Kidney tubule cell (primary cell): Measurements from ENCODE around the gene CAMP.

Experiments used
- DNase-seq: peaks from one replicate; pipeline ENCODE4 v3.0.0-alpha.2; 2018; ENCODE audit warnings: low spot score

Gene CAMP

DNA sequence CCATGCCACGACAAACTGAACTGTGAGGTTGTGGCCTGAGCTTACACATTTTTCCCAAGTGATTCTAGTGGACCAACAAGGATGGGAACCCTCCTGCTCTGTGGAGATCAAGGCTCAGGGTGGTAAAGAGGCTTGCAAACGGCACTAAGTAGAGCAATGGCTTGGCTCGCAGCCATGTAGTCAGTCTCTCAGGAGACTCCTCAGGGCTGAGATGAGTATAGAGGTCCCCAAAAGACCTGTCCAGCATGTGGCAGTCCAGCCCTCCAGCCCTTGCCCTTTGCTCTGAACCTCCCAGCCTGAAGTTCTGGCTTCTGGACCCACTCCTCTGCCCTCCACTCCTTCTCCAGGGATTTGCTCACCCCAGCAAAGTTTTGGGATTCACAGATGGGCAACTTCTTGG is 8.3 kb upstream of the CAMP start:
- DNase-seq: no peak

DNA sequence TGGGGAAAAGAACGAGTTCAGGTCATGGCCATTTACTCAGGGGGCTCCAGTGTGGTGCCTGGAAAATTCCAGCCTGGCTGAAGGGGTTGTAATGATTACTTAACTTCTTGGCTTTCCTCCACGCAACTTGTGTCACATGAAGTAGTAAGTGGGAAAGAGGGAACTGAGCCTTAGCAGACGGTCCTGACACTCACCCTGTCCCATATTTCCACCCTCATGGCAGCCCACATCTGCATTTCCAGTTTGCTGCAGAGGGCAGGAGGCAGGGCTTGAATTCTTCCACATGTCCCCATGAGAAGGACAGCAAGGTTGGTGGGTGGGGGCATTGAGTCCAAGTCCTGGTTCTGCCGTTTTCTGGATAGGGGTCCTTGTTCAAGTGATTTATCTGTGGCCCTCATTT is 7.8 kb upstream of the CAMP start:
- DNase-seq: peak; percentile 22

DNA sequence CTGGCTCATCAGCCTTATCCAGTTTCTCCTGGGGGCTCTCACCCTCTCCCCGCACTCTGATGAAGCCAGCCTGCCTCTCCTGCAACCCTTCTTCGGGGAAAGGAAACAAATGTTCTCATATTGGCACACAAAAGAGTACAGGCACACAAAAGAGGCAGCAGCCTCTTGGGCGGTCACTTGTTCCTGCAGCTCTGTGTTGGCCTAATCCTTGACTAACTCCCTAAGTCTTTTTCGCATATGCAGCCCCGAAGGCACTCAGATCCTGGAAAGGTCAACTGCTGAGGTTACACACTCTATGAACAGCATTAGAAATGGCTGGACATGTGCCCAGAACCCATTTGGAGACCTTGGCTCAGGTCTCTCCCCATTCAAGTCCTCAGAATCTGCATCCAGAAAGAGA is 7.4 kb upstream of the CAMP start:
- DNase-seq: no peak

DNA sequence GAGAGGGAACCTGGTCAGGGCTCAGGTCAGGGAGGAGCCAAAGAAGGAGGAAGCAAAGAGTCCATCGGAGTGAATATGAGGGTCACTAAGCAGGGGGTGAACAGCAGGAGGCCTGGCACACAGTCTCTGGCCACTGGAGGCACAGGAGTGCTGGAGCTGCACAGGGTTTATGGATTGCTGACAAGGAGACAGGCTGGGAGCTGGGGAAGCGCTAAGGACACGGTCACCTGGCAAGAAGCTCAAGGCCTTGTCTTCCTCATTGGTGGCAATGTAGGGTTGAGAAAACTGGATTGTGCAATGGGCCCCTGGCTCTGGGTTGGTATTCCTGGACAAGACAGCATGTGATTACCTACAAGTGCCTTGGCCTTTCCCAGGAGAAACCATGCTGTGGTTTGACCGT is 5.8 kb upstream of the CAMP start:
- no peak for DNase-seq

DNA sequence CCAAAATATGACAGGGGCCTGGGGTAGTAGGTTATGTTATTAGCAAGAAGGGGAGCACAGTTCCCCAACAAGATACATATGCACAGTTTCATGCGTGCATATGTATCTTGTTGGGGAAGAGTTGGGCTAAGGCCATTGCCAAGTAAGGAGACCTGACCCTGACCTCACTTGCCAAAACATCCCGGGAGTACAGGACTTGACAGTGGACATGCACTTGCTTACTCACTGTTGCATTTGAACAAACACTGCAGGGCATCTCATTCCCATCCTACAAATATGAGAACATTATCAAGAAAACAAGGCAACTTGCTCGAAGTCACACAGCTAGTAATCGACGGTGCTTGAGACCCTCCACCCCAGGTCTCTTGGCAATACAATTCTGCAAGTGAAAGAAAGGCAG is 4.8 kb upstream of the CAMP start:
- DNase-seq: no peak

DNA sequence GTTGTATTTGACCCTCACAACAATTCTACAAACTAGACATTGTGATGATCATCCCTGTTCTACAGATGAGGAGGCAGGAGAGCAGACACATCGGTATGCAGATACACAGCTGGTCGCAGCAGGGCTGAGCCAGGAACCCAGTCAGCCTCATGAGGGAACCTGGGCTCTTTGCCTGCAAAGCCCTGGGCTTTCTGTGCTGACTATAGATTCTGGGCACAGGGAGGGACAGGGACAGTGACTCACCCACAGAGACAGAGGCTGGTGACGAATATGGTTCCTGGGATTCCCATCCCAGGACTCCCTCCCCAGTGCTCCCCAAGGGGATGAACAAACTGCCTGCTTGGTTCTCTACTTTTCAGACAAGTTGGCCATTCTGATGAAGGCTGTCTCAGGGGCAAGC is 3.8 kb upstream of the CAMP start:
- no peak for DNase-seq

DNA sequence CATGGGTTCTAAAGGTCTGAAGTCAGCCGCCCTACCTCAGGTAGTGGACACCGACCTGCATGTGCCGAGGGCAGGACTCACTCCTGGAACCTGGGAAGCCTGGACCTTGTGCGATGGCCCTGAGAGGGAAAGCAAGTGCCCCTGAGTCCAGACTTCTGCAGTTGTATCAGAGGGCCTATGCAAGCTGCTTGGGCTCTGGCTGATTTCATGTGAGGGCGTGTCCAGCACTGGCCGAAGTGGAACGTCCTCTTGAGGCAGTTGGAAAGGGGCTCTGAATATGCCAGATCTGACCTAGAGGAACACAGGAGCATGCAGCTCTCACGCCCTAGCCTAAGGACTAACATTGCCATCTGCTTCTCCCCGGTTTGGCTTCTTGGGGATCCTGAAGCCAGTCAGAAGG is 2.5 kb upstream of the CAMP start:
- DNase-seq: no peak

DNA sequence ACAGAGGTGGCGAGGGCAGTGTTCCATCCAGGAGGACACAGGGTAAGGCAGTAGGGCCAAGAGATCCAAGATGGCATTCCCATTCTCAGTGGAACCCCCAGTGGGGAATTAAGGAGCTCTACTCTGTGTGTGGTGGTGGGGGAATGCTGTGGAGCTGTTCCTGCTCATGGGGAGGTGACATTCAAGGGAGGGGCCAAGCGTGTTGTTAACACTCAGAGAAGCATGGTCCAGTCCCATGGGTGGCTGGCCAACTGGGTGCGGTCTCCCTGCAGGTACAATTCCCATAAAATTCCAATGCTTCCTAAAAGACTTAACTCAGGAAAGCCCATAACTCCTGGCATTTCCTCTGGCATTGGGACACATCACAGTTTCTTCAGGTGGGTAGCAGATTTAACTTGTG is 2.3 kb downstream of the CAMP start:
- DNase-seq: no peak

DNA sequence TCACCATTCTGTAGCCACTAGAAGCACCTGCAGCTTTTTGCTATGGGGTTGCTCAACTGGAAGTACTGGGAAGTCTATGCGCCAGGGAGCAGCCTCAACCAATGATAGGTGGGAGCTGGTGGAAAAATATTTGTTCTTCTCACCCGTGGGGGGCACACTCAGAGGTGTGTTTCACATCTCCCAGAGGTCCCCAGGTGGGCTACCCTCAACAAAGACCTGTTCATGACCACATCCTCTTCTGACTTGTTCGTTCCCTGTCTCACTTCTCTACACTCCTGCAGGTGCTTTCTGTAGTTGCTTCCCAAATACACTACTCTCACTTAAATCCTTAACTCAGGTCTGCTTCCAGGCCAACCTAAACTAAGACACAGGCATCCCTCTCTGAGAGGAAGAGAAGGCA is 3.6 kb downstream of the CAMP start:
- DNase-seq: no peak

DNA sequence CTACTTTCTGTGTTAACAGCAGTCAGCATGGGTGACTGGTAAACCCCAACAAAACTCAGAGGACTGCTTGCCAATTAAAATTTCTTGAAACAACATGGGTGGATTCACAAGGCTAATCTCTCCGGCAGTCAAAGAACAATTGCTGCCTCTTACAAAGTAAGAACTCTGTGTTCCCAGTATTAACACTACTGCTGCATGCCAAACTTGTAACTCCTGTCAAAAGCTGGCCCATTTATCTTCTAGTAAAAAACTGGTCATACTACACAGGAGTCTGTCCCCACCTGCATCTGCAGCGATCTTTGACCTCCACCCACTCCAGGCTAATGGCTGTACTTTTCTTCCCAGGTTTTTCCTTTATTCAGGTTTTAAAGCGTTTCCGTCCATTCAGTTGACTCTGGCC is 8.9 kb downstream of the CAMP start:
- no peak for DNase-seq

DNA sequence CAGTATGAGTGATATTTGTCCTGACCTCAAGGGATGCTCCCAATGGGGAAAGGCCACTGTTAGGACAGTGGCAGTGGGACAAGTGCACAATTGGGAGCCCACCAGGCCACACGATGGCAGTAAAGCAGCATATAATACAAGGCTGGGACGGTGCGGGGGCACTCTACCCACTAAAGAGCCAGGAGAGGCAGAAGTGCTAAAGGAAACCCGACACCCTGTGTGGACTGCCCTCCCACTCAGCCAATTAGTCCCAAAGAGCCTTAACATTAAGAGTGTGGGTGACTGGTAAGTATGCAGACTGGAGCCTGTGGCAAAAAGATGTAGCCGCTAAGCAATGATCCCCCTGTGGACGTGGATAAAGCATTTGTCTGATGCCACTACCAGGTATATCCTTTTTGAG is 9.4 kb downstream of the CAMP start:
- DNase-seq: peak; percentile 74

DNA sequence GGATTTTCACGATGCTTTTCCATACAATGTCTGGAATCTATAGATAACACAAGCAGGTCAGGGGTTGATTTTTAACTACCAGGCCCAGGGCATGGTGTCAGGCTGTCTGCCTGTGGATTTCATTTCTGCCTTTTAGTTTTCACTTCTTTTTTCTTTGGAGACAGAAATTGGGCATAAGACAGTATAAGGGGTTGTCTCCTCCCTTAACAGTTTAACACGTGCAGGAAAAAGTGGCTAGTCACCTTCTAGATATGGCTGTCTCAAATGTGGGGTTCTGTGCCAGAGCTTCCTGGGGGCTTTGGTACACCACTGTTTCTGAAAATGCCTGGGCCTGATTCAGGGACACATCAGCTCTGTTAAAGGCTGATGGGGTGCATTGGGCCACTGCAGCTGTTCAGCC is 10.2 kb downstream of the CAMP start:
- DNase-seq: no peak

DNA sequence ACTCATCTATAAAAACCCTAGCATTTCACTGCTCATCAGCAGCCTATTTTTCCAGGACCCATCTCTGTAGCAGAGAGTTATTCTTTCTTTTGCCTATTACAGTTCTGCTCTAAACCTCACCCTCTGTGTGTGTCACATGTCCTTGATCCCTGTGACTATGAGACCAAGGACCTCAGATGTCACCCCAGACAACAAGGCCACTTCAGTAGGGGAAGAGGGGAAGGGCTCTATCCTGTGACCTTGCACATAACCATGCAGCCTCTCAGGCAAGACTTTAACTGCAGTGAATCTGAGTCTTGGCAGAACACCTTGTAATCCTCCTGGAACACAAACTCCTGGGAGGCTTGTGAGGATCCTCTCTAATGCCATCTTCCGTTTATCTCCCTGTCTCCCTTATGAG is 13.2 kb downstream of the CAMP start:
- no peak for DNase-seq

DNA sequence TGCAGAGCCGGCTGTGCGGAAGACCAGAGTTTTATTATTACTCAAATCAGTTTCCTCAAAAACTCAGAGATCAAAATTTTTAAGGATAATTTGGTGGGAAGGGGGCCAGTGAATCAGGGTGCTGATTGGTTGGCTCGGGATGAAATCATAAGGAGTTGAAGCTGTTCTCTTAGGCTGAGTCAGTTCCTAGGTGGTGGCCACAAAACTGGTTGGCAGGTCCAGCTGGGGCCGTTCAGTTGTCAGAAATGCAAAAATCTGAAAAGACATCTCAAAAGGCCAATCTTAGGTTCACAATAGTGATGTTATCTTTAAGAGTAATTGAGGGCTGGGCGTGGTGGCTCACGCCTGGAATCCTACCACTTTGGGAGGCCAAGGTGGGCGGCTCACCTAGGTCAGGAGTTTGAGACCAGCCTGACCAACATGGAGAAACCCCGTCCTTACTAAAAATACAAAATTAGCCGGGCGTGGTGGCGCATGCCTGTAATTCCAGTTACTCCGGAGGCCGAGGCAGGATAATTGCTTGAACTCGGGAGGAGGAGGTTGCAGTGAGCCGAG is 15.3 kb downstream of the CAMP start:
- no peak for DNase-seq

DNA sequence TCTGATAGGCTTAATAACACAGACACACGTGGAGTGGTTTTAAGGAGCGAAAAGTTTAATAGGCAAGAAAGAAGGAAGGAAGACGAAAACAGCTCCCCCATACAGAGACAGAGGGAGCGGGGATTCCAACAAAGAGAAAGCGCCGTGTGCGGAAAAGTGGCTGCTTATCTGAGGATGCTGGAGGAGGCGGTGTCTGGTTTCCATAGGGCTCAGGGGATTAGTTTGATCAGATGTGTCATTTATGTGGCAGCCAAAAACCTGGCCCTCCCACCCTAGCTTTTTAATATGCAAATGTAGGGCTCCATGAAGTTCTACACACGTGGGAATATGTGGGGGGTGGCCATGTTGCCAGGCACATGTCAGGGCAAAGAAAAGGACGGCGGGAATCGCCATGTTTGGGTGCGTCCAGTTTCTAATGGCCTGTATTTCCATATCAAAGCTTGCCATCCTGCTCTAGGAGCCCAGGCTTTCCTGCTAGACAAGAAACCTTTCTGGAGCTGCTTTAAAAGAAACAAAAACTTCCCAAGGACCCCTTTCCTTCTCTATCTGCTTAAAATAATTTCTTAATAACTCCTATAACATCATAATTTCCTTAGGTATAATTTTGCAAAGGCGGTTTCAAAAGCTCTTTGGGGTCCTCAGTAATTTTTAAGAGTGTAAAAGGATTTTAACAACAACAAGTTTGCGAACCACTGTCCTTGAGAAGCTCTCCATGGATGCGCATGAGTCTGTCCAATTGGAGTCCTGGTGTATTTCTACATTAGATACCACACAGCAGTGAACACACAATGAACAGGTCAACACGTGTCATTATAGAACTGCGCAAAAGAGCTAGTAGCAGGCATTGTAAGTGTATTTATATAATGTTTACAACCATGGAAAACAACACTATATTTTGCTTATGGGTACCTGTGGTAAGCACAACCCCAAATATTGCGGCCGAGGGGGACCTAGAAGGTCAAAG is 17.0 kb downstream of the CAMP start:
- DNase-seq: no peak

DNA sequence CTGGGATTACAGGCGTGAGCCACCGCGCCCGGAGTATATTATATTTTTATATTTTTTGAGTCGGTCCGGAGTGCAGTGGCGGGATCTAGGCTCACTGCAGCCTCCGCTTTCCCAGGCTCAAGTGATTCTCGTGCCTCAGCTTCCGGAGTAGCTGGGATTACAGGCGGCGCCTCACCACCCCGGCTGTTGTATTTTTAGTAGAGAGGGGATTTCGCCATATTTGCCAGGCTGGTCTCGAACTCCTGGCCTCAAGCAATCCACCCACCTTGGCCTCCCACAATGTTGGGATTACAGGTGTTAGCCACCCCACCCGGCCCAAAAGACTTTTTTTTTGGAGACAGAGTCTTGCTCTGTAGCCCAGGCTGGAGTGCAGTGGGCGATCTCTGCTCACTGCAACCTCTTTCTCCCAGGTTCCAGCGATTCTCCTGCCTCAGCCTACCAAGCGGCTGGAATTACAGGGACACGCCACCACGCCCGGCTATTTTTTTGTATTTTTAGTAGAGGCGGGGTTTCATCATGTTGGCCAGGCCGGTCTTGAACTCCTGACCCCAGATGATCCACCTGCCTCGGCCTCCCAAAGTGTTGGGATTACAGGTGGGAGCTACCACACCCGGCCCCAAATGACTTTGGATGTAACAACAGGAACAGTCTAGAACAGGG is 18.6 kb downstream of the CAMP start:
- DNase-seq: no peak

DNA sequence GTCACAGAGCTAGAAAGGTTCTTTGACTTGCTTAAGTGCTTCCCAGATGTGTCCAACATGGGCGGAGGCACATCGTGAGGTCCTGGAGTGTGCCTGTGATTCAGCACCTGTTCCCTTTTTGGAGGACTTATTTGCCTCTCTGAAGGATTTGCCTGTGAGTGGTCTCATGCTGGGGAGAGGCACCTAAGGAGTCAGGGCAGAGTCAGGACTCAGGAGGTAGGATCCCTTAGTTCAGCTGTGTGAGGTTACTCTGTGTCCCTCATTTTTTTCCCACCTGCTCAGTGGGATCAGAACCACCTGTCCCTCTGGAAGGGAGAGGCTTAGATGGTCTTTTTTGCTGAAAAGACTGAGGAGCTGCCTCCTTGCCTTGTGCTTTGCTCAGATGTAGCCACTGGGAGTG is 20.6 kb downstream of the CAMP start:
- DNase-seq: no peak

DNA sequence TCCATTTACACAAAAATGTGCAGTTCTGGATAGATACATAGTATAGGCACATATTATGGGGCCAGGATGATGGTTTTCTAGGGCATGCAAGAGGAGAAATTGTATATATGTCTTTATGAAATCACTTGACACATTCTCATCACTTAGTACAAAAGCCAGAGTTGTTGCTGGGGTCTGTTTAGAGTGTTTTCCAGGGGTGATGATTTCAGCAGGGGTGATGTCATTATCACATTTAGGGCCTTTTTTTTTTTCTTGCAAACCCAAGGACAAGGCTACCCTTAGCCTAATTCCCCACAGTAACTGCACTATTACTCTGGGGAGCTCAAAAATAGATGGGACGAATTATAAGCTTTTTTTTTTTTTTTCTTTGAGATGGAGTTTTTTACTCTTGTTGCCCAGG is 21.2 kb downstream of the CAMP start:
- DNase-seq: no peak

DNA sequence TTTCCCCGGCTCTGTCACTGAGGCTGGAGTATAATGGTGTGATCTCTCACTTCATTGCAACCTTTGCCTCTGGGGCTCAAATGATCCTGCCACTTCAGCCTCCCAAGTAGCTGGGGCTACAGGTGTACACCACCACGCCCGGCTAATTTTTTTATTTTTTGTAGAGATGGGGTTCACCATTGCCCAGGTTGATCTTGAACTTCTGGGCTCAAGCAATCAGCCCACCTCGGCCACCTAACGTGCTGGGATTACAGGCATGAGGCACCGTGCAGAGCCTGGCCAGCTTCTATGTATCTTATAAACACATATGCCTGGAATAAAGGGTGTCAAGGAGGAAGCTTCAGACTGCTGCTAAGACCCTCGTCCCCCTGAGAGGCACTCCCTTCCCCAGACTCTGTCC is 21.8 kb downstream of the CAMP start:
- DNase-seq: no peak

DNA sequence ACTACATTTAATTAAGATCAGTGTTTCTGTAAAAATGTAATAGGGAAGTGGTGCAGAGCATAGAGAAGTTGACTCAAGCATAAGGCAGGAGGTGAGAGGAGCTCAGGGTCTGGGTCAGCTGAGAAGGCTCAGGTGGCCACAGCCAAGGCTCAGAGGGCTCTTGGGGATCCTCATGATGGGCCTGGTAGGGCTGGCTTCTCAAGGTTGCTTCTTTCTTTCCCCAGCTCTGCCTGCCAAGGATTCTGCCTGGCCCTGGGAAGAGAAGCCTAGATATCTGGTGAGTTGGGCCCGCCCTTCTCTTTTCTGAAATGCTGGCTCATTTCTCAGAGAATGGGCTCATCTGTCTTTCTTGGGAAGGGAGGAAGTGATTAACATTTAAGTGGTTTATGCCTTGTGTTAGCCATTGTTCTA is 24.1 kb downstream of the CAMP start:
- DNase-seq: peak; percentile 13

DNA sequence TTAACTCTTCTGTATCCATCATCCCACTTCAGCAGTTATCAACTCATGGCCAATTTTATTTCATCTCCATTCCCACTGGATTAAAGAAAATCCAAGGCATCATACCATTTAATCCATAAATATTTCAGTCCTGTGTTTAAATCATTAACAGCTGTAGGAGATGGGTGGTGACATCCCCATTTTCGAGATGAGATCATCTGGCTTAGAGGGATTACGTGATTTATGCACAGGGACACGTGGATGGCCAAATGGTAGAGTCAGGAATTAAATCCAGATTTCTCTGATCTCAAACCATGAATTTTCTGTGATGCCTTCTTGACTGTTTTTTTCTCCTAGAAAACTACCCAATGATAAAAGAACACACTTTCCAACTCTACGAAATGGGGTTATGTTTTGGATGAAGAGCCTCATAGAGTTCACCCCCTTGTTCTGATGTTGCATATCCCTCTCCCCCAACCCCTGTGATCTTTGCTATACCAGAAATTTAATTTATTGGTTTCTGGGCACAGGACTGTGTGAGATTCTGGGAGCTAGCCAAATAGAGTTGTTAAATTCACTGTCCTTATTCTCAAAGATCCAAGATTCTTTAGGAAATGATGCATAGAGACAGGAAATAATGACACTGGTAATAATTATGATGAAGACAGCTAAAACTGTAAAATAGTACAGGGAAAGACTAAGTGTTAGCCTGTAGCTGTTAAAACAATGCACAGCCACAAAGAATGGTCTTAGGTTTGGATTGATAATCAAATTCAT is 25.0 kb downstream of the CAMP start:
- no peak for DNase-seq

DNA sequence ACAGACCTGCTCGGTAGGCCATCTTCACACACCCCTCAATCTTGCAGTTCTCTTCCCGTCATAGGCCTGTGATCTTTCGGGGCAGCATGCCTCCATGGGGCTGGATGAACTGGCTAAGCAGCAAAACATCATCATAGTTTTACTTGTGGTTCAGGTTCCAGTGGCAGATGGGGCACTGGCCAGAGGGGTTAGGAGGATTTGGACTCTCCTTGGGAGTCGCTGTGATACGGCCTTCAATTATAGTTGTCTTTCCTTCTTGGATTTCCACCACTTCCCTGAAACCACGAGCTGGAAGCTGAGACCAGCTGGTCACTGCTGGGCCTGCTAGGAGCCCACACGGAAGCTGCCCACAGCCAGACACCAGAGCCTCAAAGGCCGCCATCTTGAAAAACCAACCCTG is 33.3 kb downstream of the CAMP start:
- no peak for DNase-seq

DNA sequence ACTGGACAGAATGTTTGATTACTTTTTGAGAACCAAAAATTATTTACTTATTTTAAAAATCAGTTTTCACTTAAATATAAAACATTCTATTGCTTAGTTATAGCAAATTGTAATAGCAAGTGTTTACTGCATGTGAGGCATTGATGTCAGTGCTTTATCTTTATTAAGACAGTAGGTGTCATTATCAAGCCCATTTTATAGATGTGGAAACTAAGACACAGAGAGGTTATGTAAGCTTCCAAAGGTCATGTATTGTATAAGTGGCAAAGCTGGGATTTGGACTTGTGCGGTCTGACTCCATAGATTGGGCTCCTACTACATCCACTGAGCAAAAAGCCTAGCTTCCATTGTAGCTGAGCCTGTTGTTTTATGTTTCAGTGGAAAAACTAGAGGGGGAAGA is 35.2 kb downstream of the CAMP start:
- DNase-seq: no peak
